Retinal pigment epithelial cell (primary cell): ENCODE measurements around the gene TRIM44.

Source experiments
- DNase-seq: peaks from one replicate; pipeline ENCODE4 v3.0.0-alpha.2; 2010; ENCODE audit warnings: low read depth
- H3K4me3 ChIP-seq: 2 replicates; pipeline ENCODE4 v1.5.1; 2011; ENCODE audit warnings: mild to moderate bottlenecking, low read length, control low read depth, moderate library complexity
- TF ChIP-seq, protein P1 (sequence below): conservative IDR thresholded peaks from 2 replicates; pipeline ENCODE4 v1.5.1; 2011; ENCODE audit warnings: low read depth, low read length, control low read depth, inconsistent platforms

TRIM44 gene

DNA sequence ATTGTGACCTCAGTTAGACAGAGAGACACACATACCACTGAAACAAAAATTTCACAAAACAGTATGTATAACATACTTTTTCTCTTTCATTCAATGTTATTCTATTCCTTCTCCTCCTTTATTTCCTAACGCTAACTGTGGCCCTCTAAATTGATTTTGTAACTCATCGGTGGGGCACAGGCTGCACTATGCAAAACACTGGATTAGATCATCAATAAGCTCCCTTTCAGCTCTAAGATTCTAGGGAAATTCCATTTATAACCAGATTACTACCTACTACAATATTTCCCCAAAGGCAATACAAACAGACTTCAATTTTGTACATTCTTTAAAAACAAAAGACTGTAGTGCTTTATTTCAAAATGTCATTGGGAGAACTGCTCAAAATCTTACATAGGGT lies 38.3 kb upstream of the TRIM44 start:
- H3K4me3 ChIP-seq: no peak overlapping the region
- no peak for DNase-seq
- TF ChIP-seq, protein P1, sequence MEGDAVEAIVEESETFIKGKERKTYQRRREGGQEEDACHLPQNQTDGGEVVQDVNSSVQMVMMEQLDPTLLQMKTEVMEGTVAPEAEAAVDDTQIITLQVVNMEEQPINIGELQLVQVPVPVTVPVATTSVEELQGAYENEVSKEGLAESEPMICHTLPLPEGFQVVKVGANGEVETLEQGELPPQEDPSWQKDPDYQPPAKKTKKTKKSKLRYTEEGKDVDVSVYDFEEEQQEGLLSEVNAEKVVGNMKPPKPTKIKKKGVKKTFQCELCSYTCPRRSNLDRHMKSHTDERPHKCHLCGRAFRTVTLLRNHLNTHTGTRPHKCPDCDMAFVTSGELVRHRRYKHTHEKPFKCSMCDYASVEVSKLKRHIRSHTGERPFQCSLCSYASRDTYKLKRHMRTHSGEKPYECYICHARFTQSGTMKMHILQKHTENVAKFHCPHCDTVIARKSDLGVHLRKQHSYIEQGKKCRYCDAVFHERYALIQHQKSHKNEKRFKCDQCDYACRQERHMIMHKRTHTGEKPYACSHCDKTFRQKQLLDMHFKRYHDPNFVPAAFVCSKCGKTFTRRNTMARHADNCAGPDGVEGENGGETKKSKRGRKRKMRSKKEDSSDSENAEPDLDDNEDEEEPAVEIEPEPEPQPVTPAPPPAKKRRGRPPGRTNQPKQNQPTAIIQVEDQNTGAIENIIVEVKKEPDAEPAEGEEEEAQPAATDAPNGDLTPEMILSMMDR: no peak

DNA sequence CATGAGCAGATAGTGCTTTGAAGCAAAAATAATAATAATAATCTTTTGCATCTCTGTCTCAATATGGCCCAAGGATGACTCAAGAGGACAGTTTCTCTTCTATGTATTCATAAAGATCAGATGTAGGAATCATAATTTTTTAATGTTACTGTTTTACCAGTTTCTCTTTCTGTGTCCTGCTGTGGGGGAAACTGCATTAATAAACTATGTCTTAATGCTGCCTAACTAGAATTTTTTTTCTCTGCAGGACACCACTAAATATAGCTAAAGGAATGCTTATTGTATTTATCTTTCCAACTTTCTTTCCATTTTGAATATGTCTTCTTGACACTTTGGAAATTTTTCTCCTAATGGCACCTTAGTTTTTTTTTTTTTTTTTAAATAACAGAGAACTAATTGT lies 37.8 kb upstream of the TRIM44 start:
- no peak for DNase-seq
- H3K4me3 ChIP-seq: no peak overlapping the region
- TF ChIP-seq, protein P1: no peak

DNA sequence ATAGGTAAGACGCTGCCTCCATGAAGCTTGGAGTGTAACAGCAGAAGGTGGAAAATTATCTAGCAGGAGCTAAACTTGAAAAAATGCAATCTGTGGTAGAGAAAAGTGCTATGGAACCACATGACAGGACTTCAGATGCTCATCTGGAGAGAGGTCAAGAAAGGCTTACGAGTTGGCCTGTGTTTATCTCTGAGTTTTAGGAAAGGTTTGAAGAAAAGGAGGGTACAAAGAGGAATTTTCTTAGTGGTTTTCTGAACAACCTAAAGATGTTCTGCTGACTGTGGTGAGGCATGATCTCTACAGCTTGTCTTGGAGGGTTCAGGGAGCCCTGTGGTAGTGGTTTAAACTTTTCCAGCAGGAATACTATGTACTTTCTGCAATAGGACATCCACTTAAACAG lies 36.1 kb upstream of the TRIM44 start:
- TF ChIP-seq, protein P1: no peak
- no peak overlapping the region for H3K4me3 ChIP-seq
- DNase-seq: no peak

DNA sequence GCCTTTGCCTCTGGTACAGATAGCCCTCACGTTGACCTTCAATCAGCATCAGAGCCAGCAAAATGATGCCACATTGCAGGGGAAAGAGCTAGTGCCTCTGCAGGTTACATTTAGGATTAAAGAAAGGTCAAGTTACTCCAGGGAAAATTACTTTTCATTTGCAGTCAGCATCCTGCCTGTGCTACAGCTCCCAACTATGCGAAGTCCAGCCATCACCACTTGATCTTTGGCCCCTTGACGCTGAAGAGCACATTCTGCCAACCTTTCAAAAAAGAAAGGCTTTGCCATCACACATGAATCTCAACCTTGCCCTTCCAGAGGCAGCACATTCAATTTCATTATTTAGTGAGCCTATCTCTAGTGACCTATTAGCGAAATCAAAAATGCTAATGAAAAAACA lies 33.1 kb upstream of the TRIM44 start:
- no peak overlapping the region for H3K4me3 ChIP-seq
- no peak for DNase-seq
- TF ChIP-seq, protein P1: no peak

DNA sequence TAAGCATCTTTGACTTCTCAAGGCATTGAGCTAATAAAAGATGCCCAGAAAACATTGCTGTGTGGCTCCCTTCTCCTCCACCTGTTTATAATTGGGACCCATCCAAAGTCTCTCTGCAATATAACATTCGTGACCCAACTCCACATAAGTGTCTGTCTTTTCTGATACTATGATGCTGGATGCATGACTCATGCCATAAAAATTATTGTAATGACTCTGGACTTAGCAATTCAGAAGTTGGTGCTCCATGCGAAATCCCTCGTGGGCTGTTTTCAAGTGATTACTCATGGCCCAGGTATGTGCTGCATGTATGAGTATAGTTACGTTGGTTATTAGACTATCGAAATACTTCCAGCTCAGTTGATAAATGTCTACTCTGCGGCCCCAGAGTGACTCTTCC lies 32.7 kb upstream of the TRIM44 start:
- TF ChIP-seq, protein P1: no peak
- H3K4me3 ChIP-seq: no peak overlapping the region
- peak; percentile 99 for DNase-seq

DNA sequence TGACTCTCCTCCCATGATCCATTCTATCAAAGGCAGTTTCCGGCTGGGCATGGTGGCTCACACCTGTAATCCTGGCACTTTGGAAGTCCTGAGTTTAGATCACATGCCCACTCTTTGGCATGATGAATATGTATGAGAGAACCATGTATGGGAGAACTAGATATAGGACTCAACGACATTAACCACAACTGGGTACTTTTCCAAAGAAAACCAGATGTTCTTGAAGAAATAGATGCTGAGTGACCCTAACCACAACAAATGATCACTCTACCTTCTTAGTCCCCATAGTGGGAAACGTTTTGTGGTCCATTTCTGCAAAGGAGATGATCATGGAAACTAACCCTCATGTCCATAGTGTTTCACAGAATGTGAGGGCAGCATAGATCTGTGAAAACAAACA lies 30.7 kb upstream of the TRIM44 start:
- no peak for DNase-seq
- no peak overlapping the region for H3K4me3 ChIP-seq
- TF ChIP-seq, protein P1: no peak

DNA sequence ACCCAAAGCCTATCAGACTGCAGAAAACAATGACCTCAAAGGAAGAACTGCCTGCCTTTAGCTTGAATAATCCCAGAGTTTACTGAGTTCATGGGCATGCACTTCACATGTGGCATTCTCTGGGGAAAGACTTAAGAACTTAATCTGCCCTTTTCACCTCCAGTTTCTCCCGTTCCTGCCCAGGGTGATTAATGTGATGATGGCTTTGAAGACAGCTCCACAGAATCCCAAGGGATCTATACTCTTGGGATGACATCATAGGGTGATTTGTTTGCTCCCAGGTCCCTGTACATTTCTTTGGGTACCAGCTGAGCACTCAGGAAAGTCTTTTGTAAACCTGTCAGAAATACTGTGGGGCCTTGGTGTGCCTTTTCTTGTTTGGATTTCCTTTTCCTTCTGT lies 30.3 kb upstream of the TRIM44 start:
- DNase-seq: peak; percentile 90
- H3K4me3 ChIP-seq: no peak overlapping the region
- TF ChIP-seq, protein P1: no peak
